Transverse colon (tissue), 4 donors: ENCODE results near the gene LAPTM5. TPM values are rescaled to one million over a fixed set of nuclear protein-coding genes. Genes with fewer than 3 reads are reported as not detected.

Experiments used
- DNase-seq: peaks from one replicate; pipeline ENCODE4 v3.0.0-alpha.2; 2019
- H3K27ac ChIP-seq, 4 donors: fragments of 200-600 bp; sonication (generic); 2 replicates each; pipeline ENCODE4 v1.5.1; 2016 to 2018; ENCODE audit warnings: inconsistent platforms in 4 of 4
- H3K27me3 ChIP-seq: fragments of 200-600 bp; sonication (generic); 2 replicates; pipeline ENCODE4 v1.5.1; 2017; ENCODE audit warnings: inconsistent platforms
- H3K36me3 ChIP-seq, 4 donors: fragments of 200-600 bp; sonication (generic); 2 replicates each; pipeline ENCODE4 v1.5.1; 2017 to 2019; ENCODE audit warnings: inconsistent platforms in 4 of 4
- H3K4me1 ChIP-seq, 4 donors: fragments of 200-600 bp; sonication (generic); 2 replicates each; pipeline ENCODE4 v1.5.1; 2017 to 2020; ENCODE audit warnings: inconsistent platforms in 4 of 4
- H3K4me3 ChIP-seq, 4 donors: fragments of 200-600 bp; sonication (generic); 1 replicate in 1 of 4; 2 replicates in 3 of 4; pipeline versions ENCODE4 v1.5.1 to v1.6.1; 2017 to 2019; ENCODE audit warnings: inconsistent platforms in 4 of 4
- H3K9me3 ChIP-seq, 2 donors: fragments of 200-600 bp; sonication (generic); 2 replicates each; pipeline ENCODE4 v1.5.1; 2017 to 2019; ENCODE audit warnings: inconsistent platforms in 2 of 2
- EP300 ChIP-seq: sonication (generic); formaldehyde crosslinking; IDR thresholded peaks from one replicate; pipeline ENCODE4 v1.6.1; 2017; ENCODE audit warnings: antibody characterized with exemption, low read depth
- POLR2A ChIP-seq: fragments of 450-650 bp; IDR thresholded peaks from one replicate; pipeline ENCODE4 v1.6.1; 2016; ENCODE audit warnings: antibody characterized with exemption, mild to moderate bottlenecking, moderate library complexity
- POLR2AphosphoS5 ChIP-seq, 3 donors: sonication (generic); formaldehyde crosslinking; IDR thresholded peaks; one replicate each; pipeline ENCODE4 v1.6.1; 2016; ENCODE audit warnings: antibody characterized with exemption in 3 of 3
- WGBS, 2 donors: methylation state at CpG; one replicate each; pipeline ENCODE4 v1.1.5; 2018; ENCODE audit warnings: low coverage in 1 of 2; 5-methylcytosine and 5-hydroxymethylcytosine counted together
- in situ Hi-C, 4 donors: fragments of 200-750 bp; cut with MboI; loops; one replicate each; pipeline versions ENCODE4 v1.15.0 to v1.15.1; 2017; ENCODE audit warnings: low sequenced_read_pairs in 3 of 4, low pct_ligation_motif_present in 1 of 4, low pct_unique_long_range_greater_than_20kb in 1 of 4
- intact Hi-C: fragments of 100-400 bp; cut with DNase I; formaldehyde crosslinking; loops from one replicate; pipeline ENCODE4 v1.15.1; 2023; ENCODE audit warnings: low total_unique reads
- total RNA-seq, 4 donors: library from RNA; depleted of rRNA; stranded (reverse); fragments of >200 nt; gene quantifications; one replicate each; pipeline ENCODE4 v1.1.0, GENCODE V29; 2016
- TF ChIP-seq, protein P1 (sequence below), 5 experiments: fragments of 200-600 bp in 3 of 5; fragments of 450-650 bp in 2 of 5; sonication (generic) in 3 of 5; IDR thresholded peaks; 1 replicate in 2 of 5; 2 replicates in 3 of 5; pipeline ENCODE4 v1.5.1; 2016 to 2017; ENCODE audit warnings: antibody characterized with exemption in 5 of 5, inconsistent platforms in 3 of 5, mild to moderate bottlenecking in 2 of 5, moderate library complexity in 1 of 5

Gene LAPTM5
- total RNA-seq, 4 donors from 2014 or later = 5.2 to 66.6 (median 34.5) TPM

DNA sequence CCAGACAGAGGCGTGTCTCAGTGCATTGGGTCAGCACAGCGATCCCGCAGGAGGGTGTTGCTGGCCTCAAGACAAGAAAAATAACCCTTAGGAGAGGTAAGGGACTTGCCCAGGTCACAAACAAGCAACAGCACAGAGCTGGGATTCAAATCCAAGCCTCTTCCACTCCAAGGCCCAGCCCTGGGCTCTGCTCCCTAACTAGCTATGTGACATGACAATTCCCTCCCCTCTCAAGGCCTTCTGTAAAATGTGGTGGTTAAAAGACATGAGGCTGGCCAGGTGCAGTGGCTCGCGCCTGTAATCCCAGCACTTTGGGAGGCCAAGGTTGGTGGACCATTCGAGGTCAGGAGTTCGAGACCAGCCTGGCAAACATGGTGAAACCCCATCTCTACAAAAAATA is 28.1 kb upstream of the LAPTM5 start:
- H3K9me3 ChIP-seq = no peaks in the 10 kb centered on the region
- DNase-seq = no peak
- no peaks in the 10 kb centered on the region for H3K27me3 ChIP-seq
- H3K4me3 ChIP-seq = no peak overlapping the region
- intact Hi-C loops = no loop called here
- no peak for TF ChIP-seq POLR2AphosphoS5 (IDR thresholded peaks at IDR 0.05)
- no peak for TF ChIP-seq POLR2A
- TF ChIP-seq, protein P1, sequence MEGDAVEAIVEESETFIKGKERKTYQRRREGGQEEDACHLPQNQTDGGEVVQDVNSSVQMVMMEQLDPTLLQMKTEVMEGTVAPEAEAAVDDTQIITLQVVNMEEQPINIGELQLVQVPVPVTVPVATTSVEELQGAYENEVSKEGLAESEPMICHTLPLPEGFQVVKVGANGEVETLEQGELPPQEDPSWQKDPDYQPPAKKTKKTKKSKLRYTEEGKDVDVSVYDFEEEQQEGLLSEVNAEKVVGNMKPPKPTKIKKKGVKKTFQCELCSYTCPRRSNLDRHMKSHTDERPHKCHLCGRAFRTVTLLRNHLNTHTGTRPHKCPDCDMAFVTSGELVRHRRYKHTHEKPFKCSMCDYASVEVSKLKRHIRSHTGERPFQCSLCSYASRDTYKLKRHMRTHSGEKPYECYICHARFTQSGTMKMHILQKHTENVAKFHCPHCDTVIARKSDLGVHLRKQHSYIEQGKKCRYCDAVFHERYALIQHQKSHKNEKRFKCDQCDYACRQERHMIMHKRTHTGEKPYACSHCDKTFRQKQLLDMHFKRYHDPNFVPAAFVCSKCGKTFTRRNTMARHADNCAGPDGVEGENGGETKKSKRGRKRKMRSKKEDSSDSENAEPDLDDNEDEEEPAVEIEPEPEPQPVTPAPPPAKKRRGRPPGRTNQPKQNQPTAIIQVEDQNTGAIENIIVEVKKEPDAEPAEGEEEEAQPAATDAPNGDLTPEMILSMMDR (IDR thresholded peaks at IDR 0.05) = no peak
- no peak for TF ChIP-seq EP300
- H3K4me1 ChIP-seq = peaks cover 0 to 11% (median 3%) of the 10 kb centered on the region in 4 donors
- no peak overlapping the region for H3K27ac ChIP-seq
- 86% methylated on average over 7 of the region's 7 CpGs; no CpG with 5 or more reads in 1 of the 2 donors for WGBS, 2 donors
- in situ Hi-C loops = loop anchor here in 1 of 4 donors (25.0 kb wide), 1 partner anchor 377 kb away; no protein-coding TSS in a partner anchor
- no peaks in the 10 kb centered on the region for H3K36me3 ChIP-seq

DNA sequence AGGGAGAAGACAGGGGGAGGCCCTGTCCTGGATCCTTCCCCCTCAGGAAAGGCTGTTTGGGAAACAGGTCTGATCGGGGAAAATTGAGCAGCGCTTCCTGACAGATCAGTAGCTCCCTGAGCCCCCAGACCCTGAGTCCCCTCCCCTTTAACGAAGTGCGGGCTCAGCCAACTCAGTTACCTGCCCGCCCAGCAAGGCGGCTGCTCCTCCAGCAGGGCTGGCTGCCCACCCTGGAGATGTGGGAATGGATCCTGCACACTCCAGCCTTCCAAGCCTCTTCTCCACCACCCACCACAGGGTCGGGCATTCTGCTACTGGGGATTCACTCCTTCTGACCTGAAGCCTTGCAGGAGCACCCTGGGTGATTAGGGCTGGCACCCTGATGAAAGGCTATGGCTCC is 27.6 kb upstream of the LAPTM5 start:
- intact Hi-C loops (no loop called here), in situ Hi-C loops (loop anchor here in 1 of 4 donors (25.0 kb wide), 1 partner anchor 377 kb away; no protein-coding TSS in a partner anchor)
- no peaks in the 10 kb centered on the region for H3K36me3 ChIP-seq
- no peaks in the 10 kb centered on the region for H3K9me3 ChIP-seq
- no peak for TF ChIP-seq EP300
- TF ChIP-seq POLR2A = no peak
- TF ChIP-seq POLR2AphosphoS5 (IDR thresholded peaks at IDR 0.05) = no peak
- TF ChIP-seq, protein P1 (IDR thresholded peaks at IDR 0.05) = no peak
- peaks cover 0 to 11% (median 3%) of the 10 kb centered on the region in 4 donors for H3K4me1 ChIP-seq
- no peak overlapping the region for H3K4me3 ChIP-seq
- no peak overlapping the region for H3K27ac ChIP-seq
- WGBS, 2 donors = 93% methylated on average over 5 of the region's 7 CpGs; no CpG with 5 or more reads in 1 of the 2 donors
- H3K27me3 ChIP-seq = no peaks in the 10 kb centered on the region
- DNase-seq = no peak

DNA sequence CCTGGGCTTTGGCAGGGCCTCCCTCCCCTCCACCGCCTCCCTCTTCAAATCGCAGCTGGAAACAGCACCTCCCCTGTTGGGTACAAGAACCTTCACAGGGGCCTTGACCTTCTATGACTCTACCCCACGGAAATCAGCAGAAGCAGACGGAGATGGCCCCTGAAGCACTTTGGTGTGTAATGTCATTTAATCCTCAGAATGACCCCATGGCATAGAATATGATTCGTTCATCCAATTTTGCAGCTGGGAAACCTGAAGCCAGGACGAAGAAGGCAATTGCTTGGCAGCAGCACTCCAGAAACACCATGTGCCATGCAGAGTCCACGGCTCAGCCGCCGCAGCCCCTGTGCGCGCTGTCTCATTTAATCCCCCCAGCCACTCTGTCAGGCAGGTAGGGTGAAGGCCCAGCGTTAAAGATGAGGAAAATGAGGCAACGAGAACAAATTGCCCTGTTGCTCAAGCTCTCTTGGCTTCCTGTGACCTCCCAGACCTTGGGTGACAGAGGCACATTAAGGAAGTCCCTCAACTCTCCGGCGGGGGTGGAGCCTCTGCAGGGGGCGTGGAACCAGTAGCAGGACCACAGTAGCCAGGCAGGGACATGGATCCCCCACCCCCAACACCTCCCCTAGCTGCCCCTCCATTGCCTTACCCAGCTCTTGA is 25.8 kb upstream of the LAPTM5 start:
- H3K9me3 ChIP-seq = no peaks in the 10 kb centered on the region
- DNase-seq = peak; percentile 38
- no peak overlapping the region for H3K4me3 ChIP-seq
- H3K27ac ChIP-seq = no peak overlapping the region
- intact Hi-C loops = loop anchor here (5.0 kb wide), 1 partner anchor 129 kb away; no protein-coding TSS in a partner anchor
- 73% methylated on average over 16 of the region's 16 CpGs; no CpG with 5 or more reads in 1 of the 2 donors for WGBS, 2 donors
- TF ChIP-seq POLR2A (no peak), EP300 (no peak), POLR2AphosphoS5 (IDR thresholded peaks at IDR 0.05) (no peak)
- TF ChIP-seq, protein P1 (IDR thresholded peaks at IDR 0.05) = no peak
- no peaks in the 10 kb centered on the region for H3K36me3 ChIP-seq
- no peaks in the 10 kb centered on the region for H3K27me3 ChIP-seq
- in situ Hi-C loops = loop anchor here in 1 of 4 donors (25.0 kb wide), 1 partner anchor 379 kb away; no protein-coding TSS in a partner anchor
- H3K4me1 ChIP-seq = peaks cover 0 to 11% (median 3%) of the 10 kb centered on the region in 4 donors

DNA sequence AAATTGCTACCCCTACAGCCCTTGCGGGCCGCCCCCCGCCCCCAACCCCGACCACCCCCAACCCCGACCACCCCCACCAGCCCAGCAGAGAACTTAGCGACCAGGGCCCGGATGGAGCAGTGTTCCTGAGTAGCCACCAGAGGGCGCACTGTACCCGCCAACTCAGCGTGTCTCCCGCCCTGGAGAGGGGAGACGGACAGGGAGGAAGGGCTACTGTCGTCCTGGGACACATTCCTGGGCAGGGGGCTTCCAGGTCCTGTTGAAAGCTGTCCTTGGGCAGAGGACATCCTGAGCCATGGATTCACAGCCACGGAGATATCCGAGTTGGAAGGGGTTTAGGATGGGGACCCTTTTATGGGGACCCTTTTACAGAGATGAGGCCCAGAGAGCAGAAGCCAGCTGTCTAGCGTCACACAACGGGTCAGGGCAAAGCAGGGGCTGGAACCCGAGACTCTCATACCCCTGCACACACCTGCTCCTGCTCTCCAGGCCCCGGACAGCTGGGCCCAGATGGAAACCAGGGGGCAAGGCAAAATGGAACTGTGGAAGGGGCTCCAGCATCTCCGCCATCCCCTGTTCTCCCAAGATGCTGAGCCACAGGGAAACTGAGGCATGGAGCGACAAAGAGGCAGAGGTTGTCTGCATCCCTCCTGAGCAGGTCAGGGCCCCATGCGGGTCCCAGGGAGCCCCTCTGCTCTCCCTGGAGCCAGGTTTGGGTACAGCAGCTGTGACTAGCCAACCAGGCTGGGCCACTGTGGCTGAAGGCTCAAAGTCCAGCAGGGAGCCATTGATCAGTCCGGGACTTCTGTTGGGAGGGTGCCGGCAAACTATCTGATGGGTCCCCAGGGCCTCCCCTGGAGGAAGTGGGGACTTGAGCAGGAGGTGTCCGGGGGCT is 25.0 kb upstream of the LAPTM5 start:
- Histone ChIP-seq H3K4me3 (no peak overlapping the region), H3K4me1 (peaks cover 0 to 11% (median 3%) of the 10 kb centered on the region in 4 donors), H3K36me3 (no peaks in the 10 kb centered on the region), H3K27ac (no peak overlapping the region), H3K27me3 (no peaks in the 10 kb centered on the region), H3K9me3 (no peaks in the 10 kb centered on the region)
- in situ Hi-C loops (loop anchor here in 1 of 4 donors (25.0 kb wide), 1 partner anchor 380 kb away; no protein-coding TSS in a partner anchor), intact Hi-C loops (loop anchor here (5.0 kb wide), 1 partner anchor 130 kb away; no protein-coding TSS in a partner anchor)
- TF ChIP-seq POLR2A = no peak
- TF ChIP-seq, protein P1 (IDR thresholded peaks at IDR 0.05) = peak; percentile 52 to 84 (median 81)
- TF ChIP-seq EP300 = no peak
- no peak for TF ChIP-seq POLR2AphosphoS5 (IDR thresholded peaks at IDR 0.05)
- DNase-seq = peak; percentile 73
- 15% methylated on average over 23 of the region's 25 CpGs; no CpG with 5 or more reads in 1 of the 2 donors for WGBS, 2 donors
